GM18520 (cell line): ENCODE results near the gene FAM89B.

ENCODE experiments used
- ATAC-seq: cut with Tn5 transposase; IDR thresholded peaks from one replicate; pipeline ENCODE4 v1.9.1; 2021; ENCODE audit not compliant: unreplicated experiment

The FAM89B gene

DNA sequence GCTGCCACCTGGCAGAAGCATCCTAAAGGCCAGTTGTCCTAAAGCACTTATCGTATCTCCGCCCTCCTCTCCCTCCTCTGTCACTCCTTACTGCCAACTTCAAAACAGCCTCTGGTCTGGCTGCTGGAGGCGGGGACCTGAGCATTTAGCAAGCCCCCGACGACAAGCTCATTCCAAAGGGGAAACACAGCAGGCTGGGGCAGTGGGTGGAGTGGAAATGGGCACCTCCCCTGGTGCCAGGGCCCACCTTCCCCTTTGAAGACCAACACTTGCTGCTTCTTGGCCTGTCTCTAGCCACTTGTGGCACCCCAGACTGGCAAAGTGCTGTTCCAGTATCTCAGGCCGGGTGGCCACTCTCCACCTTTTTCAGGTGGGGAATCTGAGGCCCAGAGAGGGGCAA, 38.1 kb downstream of the FAM89B start:
- no peak for ATAC-seq

DNA sequence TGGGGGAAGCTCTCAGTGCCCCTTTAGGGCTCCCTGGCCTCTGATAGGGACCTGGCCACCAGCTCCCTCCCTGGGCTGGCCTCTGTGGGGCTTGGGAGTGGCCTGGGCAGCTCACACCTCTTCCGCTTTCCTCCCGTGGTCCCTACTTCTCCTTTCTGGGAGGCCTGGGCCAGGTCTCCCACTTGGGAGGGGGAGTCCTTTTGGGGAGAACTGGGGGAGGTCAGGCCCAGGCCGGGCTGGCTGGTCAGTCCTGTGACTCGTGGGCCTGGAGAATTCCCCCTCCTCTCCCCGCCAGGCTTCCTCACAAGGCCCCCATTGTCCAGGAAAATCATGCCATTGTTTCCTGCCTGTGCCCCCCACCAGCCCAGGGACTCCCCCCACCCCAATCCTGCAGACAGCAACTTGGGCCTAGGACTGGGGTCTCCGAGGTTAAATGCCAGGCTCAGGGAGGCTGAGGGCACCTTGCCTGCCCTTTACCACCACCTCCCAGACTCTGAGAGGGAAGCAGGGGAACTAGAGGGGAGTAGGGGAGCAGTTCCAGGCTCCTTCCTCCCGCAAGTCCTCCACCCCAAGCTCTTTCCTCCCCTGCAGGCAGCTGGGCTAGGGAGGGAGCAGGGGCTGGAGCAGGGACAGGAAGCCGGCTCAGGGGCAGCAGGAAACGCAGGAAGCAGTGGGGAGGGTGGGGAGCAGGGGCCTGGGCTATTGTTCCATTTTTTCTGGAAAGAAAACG, 38.9 kb downstream of the FAM89B start:
- ATAC-seq, result no peak

DNA sequence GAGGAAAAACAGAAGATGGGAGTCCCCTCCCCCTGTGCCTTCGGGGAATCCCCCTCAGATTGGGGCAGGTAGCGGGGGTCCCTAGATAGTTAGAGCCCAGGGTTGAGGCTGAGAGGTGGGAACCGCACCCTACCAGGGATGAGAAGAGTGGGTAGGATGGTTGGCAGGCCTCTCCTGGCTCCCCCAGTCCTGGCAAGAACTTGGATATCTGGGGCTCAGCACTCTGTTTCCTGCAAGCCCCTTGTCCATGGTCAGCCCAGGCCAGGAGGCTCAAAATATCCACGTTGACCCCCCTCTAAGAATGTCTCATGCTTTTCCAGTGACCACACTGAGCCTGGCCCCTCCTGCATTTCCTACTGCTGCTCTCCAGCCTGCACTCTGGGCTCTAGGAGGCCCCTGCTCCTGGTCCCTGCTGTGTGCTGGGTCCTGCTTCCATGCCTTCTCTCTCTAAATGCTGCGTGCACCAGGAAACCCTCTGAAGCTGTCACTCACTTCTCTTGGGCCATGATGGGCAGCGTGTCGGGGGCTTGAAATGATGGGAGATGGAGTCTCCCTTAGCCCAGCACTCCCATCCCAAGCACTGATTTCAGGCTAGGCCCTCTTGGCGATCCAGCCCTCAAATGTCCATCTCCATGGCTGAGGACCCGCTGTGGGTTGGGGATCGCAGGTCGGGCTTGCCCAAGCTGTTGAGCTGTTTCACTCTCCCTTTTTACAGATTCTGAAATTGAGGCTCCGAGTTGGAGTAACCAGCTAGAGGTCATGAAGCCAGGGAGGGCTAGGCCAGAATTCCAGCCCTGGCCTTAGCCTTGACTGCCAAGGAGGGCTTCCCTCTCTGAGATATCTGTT, 39.6 kb downstream of the FAM89B start:
- no peak for ATAC-seq

DNA sequence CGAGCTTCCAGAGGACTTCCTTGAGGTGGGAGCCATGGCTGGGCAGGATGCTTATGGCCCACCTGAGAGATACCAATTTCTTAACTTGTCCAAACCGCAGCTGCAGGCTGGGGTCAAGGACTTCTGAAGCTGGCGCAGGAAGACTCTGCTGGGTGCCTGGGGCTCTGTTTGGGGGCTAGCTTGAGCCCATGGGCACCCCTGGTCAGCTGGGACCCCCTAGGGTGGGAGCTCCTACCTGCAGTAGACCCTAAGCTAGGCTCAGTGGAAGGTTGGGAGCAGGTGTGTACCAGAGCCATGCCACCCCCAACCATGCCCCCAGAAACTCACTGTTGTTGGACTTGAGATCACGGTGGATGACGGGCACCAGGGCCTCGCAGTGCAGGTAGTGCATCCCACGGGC, 40.4 kb downstream of the FAM89B start:
- no peak for ATAC-seq

DNA sequence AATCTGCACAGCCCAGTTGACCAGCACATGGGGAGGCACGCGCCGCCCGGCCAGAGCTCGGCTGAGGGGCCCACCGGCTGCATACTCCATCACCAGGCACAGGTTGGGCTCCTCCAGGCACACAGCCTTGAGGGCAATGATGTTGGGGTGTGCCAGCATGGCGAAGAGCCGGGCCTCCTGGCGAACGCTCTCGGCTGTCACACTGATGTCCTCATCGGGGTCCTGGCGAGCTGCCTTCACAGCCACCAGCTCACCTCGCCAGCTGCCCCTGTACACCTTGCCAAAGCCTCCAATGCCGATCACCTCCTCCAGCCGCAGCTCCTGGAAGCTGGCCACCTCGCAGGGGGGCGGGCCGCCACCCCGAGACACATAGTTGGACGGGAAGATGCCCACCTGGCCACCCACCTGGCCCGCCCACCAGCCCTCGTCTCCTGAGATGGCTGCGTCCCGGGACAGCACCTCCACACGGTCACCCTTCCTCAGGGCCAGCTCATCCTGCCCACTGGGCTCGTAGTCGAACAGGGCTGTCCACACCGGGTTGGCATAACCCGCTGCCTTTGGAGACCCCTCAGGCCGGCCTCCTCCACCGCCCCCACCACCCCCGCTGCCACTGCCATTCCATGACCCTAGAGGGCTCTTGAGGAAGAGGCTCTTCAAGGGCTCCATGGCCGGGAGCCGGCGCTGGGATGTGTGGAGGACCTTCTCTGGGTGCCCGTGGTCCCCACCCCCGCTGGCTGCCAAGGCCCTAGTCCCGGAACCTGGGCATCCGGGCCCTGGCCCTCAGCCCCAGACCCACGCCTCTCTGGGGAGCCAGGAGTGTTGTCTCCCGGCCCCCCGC, 41.0 kb downstream of the FAM89B start:
- ATAC-seq, result no peak

DNA sequence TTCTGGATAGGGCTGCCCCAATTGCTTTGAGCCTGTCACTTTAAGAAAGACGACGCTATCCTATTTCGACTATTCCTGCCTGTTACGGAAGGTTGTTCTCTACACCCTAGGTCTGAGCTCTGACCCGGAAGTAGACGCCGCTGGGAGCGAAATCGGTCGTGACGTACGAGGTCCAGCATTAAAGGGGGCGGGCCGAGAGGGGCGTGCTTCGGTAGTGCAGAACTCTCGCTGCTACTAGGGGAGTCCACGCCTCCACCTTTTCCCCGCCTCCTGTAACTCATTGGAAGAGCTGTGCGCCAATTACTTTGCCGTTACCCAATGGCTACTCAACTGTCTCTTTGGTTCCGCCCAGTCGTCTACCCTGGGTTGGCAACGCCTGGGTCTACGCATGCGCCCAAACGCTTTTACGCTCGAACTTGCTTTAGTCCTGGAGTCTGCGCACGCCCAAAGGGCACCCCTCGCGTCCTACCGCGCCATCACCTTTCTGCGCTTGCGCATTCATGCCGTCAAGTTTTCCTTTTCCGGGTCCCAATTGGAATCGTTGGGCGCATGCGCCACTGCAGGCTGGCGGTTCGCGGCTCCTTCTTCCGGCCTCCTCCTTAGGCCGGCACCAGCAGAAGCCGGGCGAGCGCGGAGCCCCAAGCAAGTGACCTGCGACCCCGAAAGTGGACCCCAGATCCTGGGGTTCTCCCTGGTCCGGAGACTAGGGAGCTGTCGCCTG, 43.1 kb downstream of the FAM89B start, which contains the start of gene PCNX3:
TSS of gene PCNX3 (plus strand) at position 548 of the 721 bp plus-strand sequence. CDS start 536 bp downstream, outside the sequence.
- peak; percentile 80 for ATAC-seq

DNA sequence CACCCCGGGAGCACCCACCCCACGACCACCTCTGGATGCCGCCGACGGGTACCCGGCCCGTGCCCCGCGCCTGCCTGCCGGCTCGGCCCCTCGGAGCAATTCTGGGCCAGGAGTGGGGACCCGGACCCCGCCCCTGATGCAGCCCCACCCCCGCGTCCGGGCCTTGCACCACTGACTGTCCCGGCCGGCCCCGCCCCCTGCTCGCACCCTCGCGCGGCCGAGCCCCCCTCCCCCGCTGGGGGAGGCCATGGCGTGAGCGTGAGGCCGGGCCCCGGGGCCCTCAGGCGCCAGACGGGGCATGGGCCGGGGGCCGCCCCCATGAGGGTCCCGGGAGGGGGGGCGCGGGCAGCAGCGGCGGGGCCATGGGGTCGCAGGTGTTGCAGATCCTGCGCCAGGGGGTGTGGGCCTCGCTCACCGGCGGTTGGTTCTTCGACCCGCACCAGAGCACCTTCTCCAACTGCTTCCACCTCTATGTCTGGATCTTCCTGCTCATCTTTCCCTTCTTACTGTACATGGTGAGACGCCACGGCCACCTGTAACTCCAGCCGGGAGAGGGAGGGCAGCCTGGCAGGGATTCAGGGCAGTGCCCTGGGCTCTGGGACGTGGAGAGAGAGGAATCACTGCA, 43.7 kb downstream of the FAM89B start:
- no peak for ATAC-seq

DNA sequence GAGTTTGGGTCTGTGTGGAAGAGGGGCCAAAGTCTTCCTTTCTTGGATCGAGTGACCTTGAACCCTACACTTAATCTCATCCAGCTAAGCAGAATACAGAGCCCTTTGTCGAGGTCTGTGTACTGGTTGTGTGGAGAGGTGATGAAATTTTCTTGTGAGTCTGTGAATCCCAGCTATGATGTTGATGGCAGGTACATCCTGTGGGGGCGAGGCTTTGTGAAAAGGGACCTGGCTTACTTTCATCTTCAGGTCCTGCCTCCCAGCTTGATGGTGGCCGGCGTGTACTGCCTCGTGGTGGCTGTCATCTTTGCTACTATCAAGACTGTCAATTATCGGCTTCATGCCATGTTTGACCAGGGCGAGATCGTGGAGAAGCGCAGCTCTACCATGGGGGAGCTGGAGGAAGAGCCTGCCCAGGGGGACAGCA, 44.2 kb downstream of the FAM89B start:
- ATAC-seq, result no peak

DNA sequence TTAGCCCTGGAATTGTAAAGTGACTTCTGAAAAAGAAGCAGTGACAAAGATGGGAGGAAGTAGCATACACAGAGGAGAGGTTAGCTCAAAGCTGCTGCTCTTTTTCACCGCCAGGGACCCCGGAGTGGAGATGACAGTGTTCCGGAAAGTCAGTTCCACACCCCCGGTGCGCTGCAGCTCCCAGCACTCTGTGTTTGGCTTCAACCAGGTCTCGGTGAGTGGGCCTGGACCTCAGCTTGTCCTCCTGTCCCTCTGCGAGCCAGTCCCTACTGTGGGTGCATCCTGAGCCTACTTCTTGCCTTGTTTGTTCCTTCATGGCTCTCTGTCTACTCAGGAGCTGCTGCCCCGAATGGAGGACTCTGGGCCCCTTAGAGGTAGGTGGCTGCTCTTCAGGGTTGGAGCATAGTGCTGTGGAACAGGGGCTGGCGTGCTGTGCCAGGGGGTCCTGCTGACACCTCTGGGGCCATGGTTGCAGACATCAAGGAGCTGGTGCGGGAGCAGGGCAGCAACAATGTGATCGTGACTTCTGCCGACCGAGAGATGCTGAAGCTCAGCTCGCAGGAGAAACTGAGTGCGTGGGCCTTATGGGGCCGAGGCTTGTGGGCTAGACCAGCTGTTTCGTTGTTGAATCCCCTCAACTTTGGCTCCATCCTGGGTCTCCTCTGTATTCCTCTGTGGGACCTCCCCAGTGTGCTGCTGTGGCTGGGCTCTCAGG, 45.0 kb downstream of the FAM89B start:
- ATAC-seq, result no peak

DNA sequence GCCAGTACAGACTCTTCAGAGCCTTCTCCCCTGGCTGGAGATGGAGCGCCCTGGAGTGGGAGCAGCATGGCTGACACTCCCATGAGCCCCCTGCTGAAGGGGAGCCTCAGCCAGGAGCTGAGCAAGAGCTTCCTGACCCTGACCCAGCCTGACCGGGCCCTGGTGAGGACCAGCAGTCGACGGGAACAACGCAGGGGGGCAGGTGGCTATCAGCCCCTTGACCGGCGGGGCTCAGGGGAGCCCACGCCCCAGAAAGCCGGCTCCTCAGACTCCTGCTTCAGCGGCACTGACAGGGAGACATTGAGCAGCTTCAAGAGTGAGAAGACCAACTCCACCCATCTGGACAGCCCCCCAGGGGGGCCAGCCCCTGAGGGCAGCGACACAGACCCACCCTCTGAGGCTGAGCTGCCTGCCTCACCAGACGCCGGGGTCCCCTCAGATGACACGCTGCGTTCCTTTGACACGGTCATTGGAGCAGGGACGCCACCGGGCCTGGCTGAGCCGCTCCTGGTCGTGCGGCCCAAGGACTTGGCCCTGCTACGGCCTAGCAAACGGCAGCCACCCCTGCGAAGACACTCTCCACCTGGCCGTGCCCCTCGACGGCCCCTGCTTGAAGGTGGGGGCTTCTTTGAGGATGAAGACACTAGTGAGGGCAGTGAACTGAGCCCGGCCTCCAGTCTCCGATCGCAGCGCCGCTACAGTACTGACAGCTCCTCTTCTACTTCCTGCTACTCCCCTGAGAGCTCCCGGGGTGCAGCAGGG, 45.8 kb downstream of the FAM89B start:
- no peak for ATAC-seq

DNA sequence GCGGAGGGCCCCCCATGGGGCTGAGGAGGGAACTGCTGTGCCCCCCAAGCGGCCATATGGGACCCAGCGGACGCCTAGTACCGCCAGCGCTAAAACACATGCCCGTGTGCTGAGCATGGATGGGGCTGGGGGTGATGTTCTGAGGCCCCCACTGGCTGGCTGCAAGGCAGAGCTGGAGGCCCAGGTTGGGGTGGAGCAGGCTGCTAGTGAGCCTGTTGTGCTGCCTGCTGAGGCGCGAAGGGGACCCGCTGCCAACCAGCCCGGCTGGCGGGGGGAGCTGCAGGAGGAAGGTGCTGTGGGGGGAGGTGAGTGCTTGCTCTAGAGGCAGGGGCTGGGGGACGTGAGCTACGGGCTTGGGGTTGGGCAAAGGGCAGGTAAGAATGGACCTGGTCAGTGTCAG, 46.4 kb downstream of the FAM89B start:
- no peak for ATAC-seq

DNA sequence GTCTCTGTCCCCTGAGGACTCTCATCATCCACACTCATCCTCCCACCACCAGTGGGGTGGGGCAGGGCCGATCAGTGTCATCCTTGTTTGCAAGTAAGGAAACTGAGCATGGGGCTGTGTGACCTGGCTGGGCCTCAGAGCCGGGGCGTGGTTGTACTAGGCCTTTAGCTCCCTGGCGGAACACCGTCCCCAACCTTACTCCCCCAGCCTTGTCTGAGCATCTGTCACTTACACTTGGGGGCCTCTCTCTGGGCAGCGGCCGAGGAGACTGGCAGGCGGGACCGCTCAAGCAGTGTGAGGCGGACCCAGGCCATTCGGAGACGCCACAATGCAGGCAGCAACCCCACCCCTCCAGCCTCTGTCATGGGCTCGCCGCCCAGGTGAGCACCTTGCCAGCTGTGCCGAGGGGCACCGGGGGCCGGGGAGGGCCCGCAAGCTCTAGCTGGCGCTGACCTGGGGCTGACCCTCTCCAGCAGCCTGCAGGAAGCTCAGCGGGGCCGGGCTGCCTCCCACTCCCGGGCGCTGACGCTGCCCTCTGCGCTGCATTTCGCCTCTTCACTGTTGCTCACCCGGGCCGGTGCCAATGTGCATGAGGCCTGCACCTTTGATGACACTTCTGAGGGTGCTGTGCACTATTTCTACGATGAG, 47.1 kb downstream of the FAM89B start:
- ATAC-seq, result no peak

DNA sequence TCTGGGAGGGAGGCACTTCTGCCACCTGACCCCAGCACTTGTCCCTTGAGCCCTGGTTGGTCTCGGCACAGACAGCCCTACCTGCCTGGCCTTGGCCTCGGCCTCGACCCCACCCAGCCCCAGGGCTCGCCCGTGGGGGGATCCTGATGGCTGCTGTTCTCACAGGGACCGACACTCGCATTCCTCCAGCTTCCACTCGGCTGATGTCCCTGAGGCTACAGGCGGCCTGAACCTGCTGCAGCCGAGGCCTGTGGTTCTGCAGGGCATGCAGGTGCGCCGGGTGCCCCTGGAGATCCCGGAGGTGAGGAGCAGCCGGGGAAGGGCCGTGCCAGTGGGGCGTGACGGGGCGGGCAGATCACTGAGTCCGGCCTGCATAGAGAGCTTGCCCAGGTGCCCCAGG, 48.3 kb downstream of the FAM89B start:
- no peak for ATAC-seq

DNA sequence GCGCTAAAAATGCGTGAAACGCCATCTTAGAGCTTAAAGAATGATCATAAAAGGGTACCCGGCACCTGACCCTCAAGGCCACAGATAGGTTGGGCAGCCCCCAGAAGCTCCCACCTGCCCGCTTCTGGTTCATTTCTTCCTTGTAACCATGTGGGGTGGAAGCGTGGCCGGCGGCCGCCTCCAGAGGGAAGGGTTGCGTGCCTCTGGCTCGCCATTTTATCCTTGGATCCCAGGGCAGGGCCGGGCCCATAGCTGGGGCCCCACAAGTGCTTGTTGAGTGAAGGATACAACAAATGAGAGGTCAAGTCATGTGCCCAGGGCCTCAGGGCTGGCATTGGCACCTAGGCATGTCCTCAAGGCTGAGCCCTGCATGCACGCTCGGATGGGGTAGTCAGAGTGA, 49.1 kb downstream of the FAM89B start:
- no peak for ATAC-seq

DNA sequence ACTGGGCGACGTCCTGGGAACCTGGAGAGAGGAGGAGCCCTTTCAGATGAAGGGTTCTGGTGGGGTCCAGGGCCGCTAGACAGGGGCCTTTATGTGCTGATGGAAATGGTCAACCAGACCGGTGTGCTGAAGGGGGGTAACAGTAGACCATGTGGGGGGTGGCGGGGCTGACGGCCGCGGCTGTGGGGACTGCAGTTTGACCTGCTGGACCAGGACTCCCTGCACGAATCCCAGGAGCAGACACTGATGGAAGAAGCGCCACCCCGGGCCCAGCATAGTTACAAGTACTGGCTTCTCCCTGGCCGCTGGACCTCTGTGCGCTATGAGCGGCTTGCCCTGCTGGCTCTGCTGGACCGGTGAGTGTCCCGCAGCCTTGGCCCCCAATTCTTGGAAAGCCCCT, 49.7 kb downstream of the FAM89B start:
- no peak for ATAC-seq

DNA sequence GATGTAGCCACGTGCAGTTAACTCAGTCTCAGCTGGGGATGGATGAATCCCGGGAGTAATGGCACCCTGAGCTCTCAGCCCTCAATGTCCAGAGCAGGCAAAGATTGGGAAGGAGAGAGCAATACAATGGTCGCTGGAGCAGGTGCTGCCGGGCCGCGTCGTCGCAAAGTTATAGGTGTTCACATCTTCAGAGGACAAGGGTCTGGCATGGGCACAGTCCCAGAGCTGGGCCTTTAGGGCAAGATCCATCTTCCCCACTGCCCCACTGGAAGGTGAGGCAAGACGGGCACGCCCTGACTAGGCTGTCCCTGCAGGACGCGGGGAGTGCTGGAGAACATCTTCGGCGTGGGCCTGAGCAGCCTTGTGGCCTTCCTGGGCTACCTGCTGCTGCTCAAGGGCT, 50.8 kb downstream of the FAM89B start:
- no peak for ATAC-seq
